ENCODE data around the gene VPS39. TPM values are rescaled to one million over a fixed set of nuclear protein-coding genes. Genes with fewer than 3 reads are reported as not detected.

VPS39 gene
- polyA plus RNA-seq, 12 donors = 38.4 to 69.2 (median 48.0) TPM; not detected in 1

GRCh38 chr15:42146551-42147430, 61.3 kb downstream of the VPS39 start:
- DNase-seq = no peak

DNA sequence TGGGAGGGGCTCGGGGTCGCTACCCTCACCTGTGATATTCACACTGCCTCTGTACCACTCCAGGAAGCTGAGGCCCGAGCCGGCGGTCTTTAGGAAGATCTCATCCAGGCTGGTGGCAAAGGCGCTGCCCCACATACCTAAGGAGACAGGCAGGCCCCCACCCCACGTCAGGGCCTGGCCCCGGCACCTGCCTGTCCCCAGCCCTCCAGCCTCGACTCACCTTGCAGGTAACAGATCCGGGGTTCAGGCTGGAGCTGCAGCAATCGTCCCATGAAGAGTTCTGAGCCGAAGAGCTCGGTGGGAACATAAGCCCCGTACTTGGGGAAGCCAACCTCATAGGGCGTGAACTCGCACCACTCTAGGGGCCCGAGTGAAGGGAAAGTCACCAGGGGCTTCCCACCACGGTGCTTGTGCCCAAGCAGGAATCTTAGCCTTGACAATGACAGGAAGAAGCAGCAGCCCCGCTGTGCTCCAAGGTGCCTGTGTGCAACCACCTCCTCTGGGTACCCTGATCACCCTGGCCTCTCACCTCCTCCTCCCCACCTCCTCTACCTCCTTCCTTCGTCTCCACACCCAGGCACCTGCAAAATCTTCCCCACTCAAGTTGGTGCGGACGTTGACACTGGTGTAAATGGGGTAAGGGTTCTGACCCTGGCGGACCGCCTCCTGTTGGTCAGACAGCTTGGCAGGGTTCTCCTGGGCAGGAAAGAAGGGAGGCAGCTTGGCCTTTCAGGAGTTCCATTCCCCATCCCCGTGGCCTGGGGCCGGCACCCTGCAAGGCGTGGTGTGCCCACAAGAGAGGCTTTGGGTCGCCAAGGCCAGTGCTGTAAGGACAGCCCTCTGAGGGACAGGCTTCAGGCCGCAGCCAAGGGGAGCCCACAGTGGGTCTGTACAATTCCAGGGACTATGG, 62.3 kb downstream of the VPS39 start:
- DNase-seq = no peak

GRCh38 chr15:42144841-42145375, 63.2 kb downstream of the VPS39 start:
- DNase-seq = no peak

DNA sequence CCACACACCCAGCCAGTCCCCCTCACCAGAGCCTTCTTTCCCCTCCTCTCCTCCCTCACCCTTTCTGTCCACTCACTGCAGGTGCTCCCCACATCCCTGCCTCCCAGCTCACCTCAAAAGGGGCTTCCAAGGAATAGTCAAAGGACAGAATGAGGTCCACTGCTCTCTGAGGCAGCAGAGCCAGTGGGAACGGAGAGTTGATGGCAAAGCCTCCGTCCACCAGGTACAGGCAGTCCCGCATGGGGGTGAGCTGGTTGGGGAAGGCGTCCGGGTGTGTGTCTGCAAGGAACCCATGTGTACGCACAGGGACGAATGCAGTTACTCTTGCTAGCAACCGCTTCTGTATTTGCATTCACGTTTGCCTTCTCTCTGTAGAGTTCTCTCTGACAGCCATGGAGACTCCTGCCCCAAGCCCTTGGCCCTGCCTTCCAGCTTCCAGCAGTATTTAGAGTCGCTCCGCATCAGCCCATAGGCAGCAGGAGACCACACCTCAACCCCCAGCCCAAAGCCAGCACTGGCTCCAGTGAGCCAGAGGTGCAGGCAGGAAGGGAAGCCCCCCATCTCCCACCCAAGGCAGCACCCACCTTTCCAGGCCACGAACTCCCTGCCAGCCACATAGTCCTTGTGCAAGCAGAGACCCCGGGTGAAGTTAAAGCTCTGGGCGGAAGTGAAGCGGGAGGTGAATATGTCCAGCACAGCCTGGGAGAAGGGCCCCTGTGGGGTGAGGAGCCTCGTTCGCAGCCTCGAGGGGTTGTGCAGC, 64.1 kb downstream of the VPS39 start:
- DNase-seq = no peak

- DNase-seq = no peak
Measured at GRCh38 chr15:42143356-42143755, 64.7 kb downstream of the VPS39 start.

- DNase-seq = no peak
Measured at GRCh38 chr15:42141795-42142667, 66.1 kb downstream of the VPS39 start.

DNA sequence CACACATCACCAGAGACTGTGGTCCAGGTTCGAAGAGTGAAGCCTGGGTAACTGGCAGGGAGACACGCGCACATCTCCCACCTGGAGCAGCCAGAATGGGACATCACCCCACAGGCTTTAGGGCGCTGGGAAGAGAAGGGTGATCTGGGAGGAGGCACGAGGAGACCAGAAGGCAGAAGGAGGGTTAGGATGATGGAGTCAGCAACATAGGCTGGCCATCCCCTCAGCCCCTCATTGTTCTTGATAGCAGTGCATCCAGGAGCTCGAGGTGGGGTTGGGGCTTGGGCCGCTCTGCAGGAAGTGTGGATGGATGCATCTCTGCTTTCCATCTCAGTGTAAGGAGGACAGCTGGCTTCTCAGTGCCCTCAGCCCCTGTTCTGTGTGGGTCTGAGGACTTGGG, 66.9 kb downstream of the VPS39 start:
- no peak for DNase-seq

DNA sequence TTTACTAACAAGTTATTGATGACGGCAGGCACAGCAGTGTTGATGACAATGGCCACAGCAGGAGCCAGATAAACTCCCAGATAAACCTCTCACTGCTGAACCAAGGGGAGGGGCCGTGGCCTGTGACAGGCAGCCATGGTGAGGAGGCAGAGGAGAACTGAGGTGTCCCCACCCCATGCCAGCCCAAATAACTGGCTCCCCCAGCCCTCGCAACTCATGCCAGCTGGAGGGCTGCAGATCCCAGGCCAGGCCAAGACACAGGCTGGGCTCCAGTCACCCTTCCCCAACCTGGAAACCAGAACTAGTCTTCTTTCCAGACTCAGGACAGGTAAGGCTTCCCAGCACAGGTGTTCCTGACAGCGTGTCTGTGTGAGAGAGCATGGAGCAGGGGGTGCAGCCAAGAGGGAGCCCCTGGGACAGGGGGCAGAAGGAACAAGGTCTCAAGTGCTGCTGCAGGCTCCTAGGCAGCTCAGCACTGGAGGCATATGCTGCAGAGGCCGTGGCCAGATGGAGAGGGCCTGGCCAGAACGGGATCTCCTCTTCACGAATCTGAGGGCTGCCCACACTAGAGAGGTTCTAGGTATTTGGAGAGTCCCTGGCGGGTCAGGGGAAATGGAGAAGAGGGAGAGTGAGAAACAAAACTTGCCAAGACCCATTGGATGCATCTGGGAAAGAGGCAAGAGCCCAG, 67.6 kb downstream of the VPS39 start:
- DNase-seq = no peak

DNA sequence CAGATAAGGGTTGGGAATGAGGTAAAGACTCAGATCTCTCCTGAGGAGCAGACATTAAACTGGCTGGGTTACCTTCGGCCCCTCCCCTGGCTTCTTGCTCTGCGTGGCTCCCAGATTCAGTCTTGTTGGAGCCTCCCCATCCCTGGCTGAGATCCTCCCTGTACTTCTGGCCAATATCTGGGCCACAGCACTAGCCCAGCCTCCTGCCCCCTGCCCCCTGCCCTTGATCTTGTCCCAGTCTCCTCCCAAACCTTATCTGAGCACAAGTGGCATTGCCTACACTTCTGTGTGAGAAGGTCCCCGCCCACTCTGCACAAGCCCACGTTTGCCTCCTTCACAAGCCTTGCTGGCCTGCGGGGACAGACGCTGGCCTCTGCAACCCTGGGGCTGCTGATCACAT, 68.5 kb downstream of the VPS39 start:
- DNase-seq = no peak

DNA sequence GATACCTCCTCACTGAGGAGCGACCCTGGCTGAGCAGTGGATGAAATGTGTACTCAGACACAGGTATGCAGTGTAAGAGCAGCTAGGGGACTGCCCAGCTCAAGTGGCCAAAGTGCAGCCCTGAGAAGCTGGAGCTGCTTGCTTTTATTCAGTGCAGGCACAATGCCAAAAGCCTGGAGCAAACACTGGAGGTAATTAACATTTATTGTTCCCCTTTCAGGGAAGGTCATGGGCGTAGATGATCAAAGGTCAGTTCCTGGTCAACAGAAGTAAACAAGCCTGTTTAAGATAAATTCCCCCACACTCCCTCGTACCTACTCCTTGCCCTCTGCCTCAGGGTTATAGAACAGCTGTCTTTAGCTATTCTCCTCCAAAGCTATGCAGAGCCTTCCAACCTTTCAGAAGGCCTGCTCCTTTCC, 69.1 kb downstream of the VPS39 start:
- DNase-seq = no peak

DNA sequence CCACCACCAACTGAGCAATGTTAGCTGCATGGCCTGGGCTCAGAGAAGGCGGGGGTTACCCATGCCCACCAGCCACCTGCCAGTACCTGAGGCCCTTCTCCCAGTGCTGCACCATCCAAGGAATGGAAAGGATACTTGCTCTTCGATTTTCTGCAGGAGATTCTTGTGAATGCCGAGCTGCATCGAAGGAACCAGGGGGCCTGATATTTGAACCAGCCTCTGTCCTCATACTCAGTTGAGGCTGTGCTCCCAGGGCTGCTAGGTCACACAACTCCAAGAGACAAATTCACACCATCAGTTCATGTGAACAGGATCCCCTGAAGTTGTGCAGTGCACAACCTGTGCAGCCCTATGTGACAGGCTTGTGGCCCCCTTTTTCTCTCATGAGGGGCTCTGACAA, 69.7 kb downstream of the VPS39 start:
- no peak for DNase-seq

DNA sequence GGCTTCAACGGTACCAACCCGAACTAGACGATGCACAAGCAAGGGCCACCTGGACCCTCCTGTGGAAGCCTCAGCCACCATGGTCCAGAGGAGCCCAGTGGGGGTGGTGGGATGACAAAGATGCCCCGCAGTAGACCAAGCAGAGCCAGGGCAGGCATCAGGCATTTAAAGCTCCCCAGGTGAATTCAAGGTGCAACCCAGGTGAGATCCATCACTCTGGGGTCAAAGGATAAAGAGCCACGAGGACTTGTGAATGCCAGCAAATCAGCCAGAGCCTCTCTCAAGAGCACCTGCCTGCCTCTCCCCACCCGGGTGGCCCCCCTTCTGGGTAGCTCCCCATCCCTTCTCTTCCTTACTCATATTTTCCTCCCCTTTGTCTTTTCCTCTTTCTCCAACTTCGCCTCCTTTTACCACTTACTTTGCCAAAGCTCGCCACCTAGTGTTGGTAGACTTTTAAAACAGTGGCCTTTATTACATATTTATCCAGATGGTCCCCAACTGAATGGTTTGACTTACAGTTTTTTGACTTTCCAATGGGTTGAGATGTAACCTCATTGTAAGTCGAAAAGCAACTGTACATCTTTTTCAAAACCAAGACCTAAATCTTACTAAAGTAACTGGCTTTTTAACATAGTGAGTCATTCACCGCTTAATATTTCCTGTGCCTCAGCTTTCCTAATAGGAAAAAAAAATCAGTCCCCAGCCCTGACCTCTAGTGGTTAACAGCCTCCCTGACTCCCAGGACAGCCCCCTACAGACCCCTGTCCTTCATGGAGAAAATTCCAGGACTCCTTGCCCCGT, 70.4 kb downstream of the VPS39 start:
- DNase-seq = peak; percentile 66

GRCh38 chr15:42136513-42136912, 71.6 kb downstream of the VPS39 start:
- DNase-seq = no peak

- DNase-seq = no peak
Measured at GRCh38 chr15:42135351-42135750, 72.8 kb downstream of the VPS39 start.

- no peak for DNase-seq
Measured at GRCh38 chr15:42134617-42135245, 73.4 kb downstream of the VPS39 start.

- DNase-seq = no peak
Measured at GRCh38 chr15:42133886-42134502, 74.1 kb downstream of the VPS39 start.

GRCh38 chr15:42133356-42133755, 74.7 kb downstream of the VPS39 start:
- no peak for DNase-seq
